HG02840 (cell line): ENCODE results near the gene PHC3.
"Not testable (repeated sequence)": the region's sequence is repeated elsewhere in the genome, so short reads cannot be mapped to it uniquely, and the experiment has no call there.

Source experiments
- ATAC-seq: cut with Tn5 transposase; IDR thresholded peaks from one replicate; pipeline ENCODE4 v1.9.1; 2021; ENCODE audit warnings: mild to moderate bottlenecking, moderate library complexity, moderate number of reproducible peaks; ENCODE audit not compliant: unreplicated experiment, low FRiP score

The PHC3 gene, protein sequence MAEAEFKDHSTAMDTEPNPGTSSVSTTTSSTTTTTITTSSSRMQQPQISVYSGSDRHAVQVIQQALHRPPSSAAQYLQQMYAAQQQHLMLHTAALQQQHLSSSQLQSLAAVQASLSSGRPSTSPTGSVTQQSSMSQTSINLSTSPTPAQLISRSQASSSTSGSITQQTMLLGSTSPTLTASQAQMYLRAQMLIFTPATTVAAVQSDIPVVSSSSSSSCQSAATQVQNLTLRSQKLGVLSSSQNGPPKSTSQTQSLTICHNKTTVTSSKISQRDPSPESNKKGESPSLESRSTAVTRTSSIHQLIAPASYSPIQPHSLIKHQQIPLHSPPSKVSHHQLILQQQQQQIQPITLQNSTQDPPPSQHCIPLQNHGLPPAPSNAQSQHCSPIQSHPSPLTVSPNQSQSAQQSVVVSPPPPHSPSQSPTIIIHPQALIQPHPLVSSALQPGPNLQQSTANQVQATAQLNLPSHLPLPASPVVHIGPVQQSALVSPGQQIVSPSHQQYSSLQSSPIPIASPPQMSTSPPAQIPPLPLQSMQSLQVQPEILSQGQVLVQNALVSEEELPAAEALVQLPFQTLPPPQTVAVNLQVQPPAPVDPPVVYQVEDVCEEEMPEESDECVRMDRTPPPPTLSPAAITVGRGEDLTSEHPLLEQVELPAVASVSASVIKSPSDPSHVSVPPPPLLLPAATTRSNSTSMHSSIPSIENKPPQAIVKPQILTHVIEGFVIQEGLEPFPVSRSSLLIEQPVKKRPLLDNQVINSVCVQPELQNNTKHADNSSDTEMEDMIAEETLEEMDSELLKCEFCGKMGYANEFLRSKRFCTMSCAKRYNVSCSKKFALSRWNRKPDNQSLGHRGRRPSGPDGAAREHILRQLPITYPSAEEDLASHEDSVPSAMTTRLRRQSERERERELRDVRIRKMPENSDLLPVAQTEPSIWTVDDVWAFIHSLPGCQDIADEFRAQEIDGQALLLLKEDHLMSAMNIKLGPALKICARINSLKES

DNA sequence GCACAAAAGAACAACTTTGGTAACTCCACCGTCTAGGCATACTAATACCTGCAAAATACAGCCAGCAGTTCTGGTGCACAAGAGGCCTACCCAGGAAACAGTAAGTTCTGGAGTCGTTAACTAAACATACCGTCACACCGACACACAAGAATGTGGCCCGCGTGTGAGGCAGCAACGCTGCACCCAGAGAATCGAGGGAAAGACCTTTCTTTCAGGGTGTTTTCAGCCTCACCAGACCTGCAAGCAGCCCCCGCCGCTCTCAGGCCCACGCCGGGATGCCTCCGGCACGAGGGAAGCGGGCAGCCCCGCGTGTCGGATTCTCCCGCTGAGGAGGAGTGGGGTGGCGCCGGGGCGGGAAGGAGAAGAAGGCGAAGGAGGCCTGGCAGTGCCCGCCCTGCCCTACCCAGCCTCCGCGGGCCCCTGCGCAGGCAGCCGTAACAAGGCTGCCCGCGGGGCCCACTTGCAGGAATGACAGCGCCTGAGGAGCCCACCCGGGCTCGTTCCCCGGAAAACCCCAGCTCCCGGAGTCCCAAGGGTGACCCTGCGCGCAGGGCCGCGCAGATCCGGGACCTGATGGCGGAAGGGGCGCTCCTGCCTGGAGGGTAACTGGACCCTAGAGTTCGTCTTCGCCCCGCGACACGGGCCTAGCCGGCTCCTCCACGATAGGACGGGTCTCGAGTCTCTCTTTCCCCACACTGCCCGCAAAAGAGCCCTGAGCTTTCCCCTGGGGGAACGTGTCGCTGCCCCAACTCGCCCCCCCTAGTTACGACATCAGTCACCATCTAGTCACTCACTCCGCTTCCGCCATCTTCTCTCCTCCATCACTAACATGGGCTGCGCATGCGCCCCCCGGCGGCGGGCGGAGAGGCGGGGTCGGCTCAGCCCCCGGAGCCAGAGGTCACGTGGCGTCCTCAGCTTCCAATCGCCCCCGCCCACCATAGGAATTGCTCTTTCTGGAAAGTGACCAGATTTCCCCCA, at the start of gene PHC3:
Gene PHC3 (minus strand): TSS at position 826 of the 978 bp plus-strand sequence. CDS start 18 bp downstream, at position 808.
- ATAC-seq = peak; percentile 73

DNA sequence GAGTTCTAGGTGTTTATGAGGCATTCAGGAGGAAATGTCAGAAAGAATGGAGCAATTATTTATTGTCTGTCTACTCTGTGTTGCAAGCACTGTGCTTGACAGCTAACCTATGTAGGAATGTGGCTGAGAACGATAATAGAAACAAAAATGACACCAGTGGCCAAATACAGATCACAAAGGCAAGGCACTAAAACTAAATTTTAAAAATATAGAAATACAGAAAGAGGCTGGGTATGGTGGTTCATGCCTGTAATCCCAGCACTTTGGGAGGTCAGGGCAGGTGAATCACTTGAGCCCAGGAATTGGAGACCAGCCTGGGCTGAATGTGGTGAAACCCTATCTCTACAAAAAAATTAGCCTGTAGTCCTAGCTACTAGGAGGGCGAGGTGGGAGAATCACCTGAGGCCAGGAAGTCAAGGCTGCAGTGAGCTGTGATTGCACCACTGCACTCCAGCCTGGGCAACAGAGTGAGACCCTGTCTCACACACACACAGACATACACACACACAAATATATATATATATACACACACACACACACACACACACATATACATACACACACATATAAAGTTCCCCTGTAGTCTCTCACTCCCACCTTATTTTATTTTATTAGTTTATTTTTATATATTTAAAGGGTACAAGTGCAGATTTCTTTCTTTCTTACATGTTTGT, 46.7 kb upstream of the PHC3 start:
- ATAC-seq = no peak

DNA sequence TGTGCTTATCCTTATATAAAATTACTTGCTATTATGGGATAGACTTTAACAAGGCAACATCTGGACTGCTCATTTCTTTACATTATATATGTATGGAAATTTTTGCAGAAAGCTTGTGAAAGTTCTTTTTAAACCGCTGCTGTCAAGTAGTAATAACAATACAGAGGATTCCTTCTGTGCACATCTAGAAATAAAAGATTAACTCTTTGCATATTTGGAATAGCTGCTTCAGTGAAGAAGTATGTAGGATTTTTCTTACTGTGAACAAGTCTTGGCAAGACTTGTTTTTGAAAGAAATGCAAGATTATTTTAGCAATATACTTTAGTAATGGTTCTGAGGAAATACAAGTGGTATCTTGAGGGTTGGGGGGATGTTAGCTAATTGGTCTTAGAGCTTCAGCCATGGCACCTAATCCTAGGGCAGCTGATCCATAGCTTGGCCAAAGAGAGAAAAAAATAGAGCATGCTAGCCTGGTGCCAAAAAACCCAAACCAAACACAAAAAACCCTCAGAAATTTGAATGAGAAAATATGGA, 45.0 kb upstream of the PHC3 start:
- no peak for ATAC-seq

DNA sequence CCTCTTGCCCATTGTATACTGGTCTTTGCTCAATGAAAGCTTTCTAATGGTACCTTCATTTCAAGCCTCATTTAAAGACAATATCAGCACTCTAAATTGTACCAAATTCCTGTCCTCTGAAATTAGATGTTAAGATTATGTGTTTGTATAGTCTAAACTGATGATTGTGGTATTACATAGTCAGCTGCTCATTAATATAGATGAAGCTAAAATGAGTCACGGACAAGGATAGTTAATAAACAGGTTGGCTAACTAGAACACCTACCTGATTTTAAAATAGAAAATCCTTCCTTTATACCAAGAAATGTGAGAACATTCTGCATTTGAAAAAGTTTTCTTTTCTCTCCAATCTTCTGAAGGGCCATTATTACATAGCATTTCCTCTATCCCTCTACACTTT, 43.6 kb upstream of the PHC3 start:
- ATAC-seq = no peak

DNA sequence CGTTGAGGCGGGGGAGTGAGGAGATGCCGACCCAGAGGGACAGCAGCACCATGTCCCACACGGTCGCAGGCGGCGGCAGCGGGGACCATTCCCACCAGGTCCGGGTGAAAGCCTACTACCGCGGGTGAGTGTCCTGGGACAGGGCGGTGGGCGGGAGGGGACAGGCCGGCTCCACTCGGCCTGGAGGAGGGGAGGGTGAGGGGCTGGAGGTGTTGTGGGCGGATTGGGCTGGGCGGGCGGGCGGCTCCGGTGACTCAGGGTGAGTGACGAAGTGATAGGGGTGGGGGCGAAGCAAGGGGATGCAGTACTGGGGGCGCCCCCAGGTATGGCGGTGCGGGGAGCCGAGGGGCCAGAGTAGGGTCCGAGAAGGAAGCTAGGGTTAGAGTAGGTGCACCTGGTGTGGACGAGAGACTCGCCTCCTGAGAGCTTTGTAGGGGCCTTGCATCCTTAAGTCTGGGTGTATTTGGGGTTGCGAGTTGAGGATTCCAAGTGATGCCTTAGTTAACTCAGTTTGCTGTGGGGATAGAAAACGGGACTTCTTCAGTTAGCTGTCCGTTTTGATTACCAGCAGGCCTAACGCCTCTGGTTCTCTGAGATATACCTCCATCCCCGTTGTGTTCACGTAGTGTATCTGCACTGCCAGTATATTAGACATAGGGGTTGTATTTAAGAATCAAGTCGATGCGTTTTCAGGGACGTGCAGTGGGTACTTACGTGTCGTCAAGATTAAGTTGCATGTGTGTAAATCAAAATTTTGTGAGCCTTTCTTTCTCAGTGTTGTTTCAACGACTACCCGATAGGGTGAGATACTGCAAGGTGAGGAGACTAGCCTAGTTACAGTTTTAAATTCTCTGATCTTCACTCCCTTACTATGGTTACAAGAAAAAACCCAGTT, 41.4 kb upstream of the PHC3 start:
- peak; percentile 36 for ATAC-seq

DNA sequence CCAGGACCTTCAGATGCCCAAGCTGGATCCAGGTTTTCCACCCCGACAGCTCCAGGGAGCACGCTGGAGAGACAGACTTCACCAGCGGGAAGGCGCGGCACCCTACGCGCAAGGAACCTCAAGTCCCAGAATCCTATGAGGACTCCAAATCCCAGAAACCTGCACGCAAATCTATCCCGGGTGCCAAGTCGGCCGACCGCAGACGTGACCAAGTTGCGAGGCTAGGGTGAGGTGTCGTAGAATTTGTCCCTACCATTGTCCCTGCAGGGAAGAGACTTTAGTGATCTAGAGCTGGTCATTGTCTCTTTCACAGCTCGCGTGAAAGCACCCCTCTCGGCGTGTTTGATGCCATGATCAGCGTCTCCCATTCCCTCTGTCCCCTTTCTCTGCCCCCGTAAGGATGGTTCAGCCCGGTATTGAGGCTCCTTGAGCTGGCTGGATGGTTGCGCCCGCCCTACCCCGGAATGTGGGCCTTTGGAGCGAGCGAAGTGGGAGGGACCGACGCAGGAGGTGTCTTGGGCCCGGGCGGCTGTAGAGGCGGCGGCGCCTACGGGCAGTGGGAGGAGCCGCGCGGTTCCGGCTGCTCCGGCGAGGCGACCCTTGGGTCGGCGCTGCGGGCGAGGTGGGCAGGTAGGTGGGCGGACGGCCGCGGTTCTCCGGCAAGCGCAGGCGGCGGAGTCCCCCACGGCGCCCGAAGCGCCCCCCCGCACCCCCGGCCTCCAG, 40.6 kb upstream of the PHC3 start, which contains the start of gene PRKCI:
Gene PRKCI (plus strand): TSS at position 501 of the 723 bp plus-strand sequence. CDS start 246 bp downstream, outside the sequence.
- peak; percentile 89 for ATAC-seq

DNA sequence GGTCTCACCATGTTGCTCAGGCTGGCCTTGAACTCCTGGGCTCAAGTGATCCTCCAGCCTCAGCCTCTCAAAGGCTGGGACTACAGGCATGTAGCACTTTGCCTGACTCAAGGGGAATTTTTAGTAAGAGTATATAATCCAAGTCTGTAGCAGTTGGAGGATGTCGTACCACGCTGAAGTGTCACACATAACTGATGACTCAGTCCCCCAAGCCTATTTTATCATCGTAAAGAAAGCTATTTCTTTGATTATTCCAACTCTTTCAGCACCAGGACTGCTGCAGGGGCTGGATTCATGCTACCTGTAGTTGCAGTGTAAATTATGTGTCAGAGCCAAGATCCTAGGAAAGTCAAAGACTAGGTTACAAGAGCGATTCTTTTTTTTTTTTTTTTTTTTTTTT, 39.3 kb upstream of the PHC3 start:
- ATAC-seq = no peak

DNA sequence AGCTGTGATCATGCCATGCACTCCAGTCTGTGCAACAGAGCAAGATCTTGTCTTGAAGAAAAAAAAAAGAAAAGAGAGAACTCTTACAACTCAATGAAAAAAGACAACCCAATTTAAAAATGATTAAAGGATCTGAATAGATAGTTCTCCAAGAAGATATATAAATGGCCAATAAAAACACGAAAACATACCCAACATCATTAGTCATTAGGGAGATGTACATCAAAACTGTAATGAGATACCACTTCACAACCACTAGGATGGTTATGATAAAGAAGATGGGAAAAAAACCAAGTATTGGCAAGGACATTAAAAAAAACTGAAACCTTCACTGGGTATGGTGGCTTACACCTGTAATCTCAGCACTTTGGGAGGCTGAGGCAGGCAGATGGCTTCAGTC, 38.3 kb upstream of the PHC3 start:
- ATAC-seq = no peak

DNA sequence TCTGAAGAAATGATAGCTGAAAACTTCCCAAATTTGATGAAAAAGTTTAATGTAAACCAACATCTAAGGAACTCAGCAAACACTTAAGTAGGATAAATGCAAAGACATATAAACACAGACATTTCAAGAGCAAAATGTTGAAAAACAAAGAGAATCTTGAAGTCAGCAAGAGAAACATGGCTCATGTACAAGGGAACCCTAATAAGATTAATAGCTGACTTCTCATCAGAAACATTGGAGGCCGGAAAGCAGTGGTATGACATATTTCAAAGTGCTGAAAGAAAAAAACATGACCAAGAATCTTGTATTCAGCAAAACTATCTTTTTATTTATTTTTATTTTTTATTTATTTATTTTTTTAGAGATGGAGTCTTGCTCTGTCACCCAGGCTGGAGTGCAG, 30.1 kb upstream of the PHC3 start:
- no peak for ATAC-seq

DNA sequence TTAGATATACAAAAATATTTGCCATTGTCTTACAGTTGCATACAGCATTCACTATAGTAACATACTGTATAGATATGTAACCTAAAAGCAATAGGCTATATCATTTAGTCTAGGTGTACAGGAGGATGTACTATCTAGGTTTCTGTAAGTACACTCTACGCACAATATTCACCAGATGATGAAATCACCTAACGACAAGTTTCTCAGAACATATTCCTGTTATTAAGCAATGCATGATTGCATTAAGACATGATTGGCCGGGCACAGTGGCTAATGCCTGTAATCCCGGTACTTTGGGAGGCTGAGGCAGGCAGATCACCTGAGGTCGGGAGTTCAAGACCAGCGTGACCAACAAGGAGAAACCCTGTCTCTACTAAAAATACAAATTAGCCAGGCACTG, 26.2 kb upstream of the PHC3 start:
- ATAC-seq = no peak

DNA sequence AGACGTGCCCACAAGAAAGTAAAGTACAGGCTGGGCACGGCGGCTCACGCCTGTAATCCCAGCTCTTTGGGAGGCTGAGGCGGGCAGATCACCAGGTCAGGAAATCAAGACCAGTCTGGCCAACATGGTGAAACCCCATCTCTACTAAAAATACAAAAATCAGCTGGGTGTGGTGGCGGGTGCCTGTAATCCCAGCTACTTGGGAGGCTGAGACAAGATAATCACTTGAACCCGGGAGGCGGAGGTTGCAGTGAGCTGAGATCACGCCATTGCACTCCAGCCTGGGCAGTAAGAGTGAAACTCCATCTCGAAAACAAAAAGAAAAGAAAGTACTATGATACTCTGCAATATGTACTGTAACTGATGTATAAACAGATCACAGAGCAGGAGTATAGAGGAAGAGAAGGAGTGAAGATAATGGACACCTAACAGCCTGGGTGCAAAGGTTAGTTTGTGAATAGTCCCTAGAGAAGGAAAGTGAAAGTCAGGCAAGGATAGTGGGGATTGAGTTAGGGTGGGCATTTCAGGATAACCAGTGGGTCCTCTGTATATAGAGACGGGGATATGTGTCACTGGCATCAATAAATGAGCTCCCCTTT, 24.7 kb upstream of the PHC3 start:
- ATAC-seq = not testable (repeated sequence)

DNA sequence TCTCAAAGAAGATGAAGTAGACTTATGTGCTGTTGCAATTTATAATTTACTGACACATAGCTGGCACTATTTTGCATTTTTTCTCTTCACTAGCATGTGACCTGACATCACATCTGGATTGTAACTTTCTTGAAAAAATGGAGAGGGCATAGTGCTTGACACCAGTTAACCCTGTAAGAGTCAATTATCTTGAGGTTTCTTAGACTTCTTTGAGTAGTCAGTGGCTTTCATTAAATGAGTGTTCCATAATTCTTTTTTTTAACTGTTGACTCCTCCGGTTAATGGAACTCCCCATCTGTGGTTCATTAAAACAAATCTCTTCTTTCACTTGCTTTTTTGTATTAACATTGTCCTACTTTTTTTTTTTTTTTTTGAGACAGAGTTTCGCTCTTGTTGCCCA, 23.8 kb upstream of the PHC3 start:
- no peak for ATAC-seq

DNA sequence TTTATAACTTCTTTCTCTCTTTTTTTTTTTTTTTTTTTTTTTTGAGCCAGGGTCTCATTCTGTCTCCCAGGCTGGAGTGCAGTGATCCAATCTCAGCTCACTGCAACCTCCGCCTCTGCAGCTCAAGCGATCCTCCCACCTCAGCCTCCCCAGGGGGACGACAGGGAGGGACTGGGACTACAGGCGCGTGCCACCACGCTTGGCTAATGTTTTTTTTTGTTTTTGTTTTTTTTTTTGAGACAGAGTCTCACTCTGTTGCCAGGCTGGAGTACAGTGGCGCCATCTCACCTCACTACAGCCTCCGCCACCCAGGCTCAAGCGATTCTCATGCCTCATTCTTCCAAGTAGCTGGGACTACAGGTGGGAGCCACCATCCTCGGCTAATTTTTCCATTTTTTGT, 23.0 kb upstream of the PHC3 start:
- ATAC-seq = no peak

DNA sequence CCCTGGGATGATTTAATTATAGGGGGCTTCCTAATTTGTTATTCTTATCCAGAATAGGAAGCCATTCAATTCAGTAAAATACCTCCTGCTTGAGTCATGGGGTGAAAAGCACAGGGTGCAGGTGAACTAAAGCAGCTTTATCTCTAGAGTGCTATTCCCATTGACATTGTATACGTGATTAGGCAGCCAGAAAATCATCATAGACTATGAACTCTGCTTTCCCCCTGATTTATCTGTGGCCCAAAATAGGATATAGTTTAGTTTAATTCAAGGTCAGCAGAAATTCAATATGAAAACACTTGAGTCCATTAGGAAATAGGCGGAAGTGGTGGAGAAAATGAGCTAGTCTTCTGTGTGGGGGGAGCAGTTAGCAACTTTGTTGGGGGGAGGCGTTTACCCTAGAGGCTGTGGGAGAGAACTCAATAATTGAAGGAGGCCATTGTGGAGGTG, 22.5 kb upstream of the PHC3 start:
- no peak for ATAC-seq

DNA sequence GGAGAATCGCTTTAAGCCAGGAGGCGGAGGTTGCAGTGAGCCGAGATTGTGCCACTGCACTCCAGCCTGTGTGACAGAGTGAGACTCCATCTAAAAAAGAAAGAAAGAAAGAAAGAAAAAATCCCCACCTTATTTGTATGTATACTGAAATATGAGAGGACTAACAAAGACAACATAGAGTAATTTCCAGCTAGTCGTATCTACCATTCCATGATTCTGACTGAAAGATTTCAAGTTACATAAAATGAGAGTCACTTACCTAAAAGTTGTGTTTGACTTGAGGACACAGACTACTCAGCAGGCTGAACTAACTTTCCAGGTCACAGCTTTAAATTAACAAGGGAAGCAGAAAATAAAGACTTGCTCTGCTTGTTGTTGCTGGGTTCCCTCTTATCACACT, 21.9 kb upstream of the PHC3 start:
- ATAC-seq = no peak

DNA sequence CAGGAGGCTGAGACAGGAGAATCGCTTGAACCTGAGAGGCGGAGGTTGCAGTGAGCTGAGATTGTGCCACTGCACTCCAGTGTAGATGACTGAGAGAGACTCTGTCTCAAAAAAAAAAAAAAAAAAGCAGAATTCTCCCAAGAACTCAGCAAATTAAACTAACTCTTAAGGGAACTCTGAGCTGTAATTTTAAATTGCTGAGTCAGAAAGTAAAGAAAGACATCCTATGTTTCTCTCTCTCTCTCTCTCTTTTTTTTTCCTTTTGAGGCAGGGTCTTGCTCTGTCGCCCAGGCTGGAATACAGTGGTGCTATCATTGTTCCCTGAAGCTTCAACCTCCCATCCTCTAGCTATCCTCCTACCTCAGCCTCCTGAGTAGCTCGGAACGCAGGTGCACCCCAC, 20.0 kb upstream of the PHC3 start:
- no peak for ATAC-seq

DNA sequence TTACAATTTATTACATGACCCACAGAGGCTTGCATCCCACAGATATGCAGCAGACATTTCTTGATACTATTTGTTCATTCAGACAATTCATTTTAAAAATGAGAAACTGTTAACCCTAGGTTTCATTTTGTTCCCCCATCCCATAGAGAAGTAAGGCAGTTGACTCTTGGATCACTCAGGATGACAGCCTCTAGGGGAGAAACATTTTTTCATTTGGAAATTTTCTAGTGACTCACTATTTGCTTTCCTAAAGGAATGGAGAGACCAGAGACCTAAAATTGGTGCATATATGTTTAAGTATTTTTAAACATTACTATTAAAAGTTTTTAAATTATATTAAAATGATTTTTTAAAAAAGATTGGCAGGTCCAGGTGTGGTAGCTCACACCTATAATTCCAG, 19.5 kb upstream of the PHC3 start:
- ATAC-seq = no peak
